Measurements from ENCODE around the gene ELMO1.

Gene ELMO1

GRCh38 chr7:36852931-36853330 is 595.7 kb downstream of the ELMO1 start:
- no peak for DNase-seq

GRCh38 chr7:36852017-36852416 is 596.6 kb downstream of the ELMO1 start:
- DNase-seq = peak; percentile 49

- peak; percentile 28 for DNase-seq
Measured at GRCh38 chr7:36851382-36851781, 597.3 kb downstream of the ELMO1 start.

- no peak for DNase-seq
Measured at GRCh38 chr7:36847946-36848345, 600.7 kb downstream of the ELMO1 start.

- DNase-seq = no peak
Measured at GRCh38 chr7:36844374-36844773, 604.3 kb downstream of the ELMO1 start.

GRCh38 chr7:36840904-36841303 is 607.8 kb downstream of the ELMO1 start:
- no peak for DNase-seq

- DNase-seq = no peak
Measured at GRCh38 chr7:36838616-36839225, 609.9 kb downstream of the ELMO1 start.

GRCh38 chr7:36831049-36831448 is 617.6 kb downstream of the ELMO1 start:
- no peak for DNase-seq

- DNase-seq = no peak
Measured at GRCh38 chr7:36827726-36828703, 620.6 kb downstream of the ELMO1 start.

GRCh38 chr7:36825501-36825900 is 623.2 kb downstream of the ELMO1 start:
- no peak for DNase-seq

GRCh38 chr7:36823353-36823752 is 625.3 kb downstream of the ELMO1 start:
- no peak for DNase-seq

- no peak for DNase-seq
Measured at GRCh38 chr7:36821617-36822016, 627.0 kb downstream of the ELMO1 start.

GRCh38 chr7:36820527-36821170 is 628.0 kb downstream of the ELMO1 start:
- DNase-seq = no peak

- DNase-seq = no peak
Measured at GRCh38 chr7:36819639-36820038, 629.0 kb downstream of the ELMO1 start.

GRCh38 chr7:36814311-36814710 is 634.4 kb downstream of the ELMO1 start:
- no peak for DNase-seq

- DNase-seq = no peak
Measured at GRCh38 chr7:36811807-36812206, 636.9 kb downstream of the ELMO1 start.

GRCh38 chr7:36810489-36810888 is 638.2 kb downstream of the ELMO1 start:
- no peak for DNase-seq

GRCh38 chr7:36810032-36810431 is 638.6 kb downstream of the ELMO1 start:
- no peak for DNase-seq

GRCh38 chr7:36809510-36809909 is 639.2 kb downstream of the ELMO1 start:
- no peak for DNase-seq

- no peak for DNase-seq
Measured at GRCh38 chr7:36809086-36809485, 639.6 kb downstream of the ELMO1 start.

GRCh38 chr7:36806891-36807290 is 641.8 kb downstream of the ELMO1 start:
- no peak for DNase-seq

All from activated CD4-positive, alpha-beta T cell treated with anti-CD3 and anti-CD28 coated beads, Interleukin-10, Interleukin-2, amounts not matched to agents 100 ng/mL and 50 ng/mL, durations not matched to agents 16 hours and 8 hours (primary cell).